CD4-positive, alpha-beta T cell treated with Interleukin-4 for 4 hours (primary cell): ENCODE data around the gene PTPRD.
"Not testable (repeated sequence)": the region's sequence is repeated elsewhere in the genome, so short reads cannot be mapped to it uniquely, and the experiment has no call there.

Source experiments
- DNase-seq: peaks from one replicate; pipeline ENCODE4 v3.0.0-alpha.2; 2020

Gene PTPRD

GRCh38 chr9:9949978-9950377, 662.8 kb downstream of the PTPRD start:
- DNase-seq, result no peak

DNA sequence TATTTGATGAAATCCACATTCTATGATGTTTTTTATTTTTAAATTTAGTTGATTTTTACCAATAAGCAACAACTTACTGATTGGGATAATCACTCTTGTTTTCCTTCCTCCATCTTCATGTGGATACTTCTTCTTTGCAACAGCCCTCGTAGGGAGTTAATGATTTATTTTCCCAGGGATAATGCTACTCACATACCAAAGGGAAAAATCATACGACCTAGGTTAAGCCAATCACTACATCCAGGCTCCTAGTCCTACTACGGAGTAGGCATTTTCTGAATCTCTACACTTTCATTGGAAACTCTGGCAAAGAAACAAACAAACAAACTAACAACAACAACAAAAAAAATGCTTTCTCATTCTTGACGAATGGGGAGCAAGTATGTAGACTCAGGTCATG, 663.4 kb downstream of the PTPRD start:
- DNase-seq, result no peak

GRCh38 chr9:9945966-9946365, 666.8 kb downstream of the PTPRD start:
- DNase-seq, result no peak

DNA sequence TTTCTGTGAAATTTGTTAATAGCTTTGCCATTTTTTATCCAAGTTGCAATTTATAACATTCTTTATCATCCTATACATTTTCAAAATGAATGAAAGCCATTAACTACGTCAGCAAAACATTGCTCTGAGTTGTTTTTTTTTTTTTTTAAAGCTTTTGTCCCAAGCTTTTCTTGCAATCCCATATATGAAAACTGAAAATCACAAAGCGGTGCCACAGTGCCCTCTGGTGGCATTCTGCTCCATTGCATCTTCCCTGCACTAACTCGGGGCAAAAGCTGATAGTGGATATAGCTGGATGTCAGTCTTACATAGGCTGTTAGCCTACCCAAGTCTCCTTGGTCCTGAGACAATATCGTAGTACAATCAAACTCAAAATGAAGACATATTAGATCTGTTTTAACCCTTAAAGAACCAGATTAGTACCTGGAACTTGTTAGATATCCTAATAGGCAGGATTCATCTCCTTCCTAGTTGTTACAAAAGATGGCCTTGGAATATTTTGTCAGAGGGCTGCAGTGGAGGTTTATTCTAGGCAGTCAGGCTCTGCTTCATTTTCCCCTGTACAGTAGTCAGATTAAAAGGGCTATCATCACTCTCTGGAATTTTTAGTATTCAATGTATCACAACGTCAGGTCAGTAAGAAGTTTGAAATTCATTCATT, 669.9 kb downstream of the PTPRD start:
- DNase-seq, result peak; percentile 30

- no peak for DNase-seq
Observed at GRCh38 chr9:9938432-9938831, 674.4 kb downstream of the PTPRD start.

- DNase-seq, result not testable (repeated sequence)
Observed at GRCh38 chr9:9931464-9931863, 681.3 kb downstream of the PTPRD start.

DNA sequence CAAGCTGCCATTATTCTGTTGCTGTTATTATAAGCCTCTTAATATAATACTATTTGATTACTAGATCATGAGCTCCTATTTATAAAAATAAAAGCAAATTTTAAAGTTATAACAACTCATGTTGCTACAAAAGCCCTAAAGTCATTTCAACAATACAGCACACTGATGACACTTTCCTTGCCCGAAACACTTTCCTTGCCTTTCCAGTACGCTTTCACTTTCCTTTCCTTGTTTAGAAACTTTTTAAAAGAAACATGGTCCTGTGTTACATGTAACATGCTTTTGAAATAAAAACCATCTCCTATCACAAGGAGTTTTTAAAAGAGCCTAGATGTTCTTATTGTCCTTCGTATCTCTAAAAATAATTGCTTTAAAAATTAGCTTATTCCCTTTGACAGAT, 688.4 kb downstream of the PTPRD start:
- no peak for DNase-seq

- DNase-seq, result no peak
Observed at GRCh38 chr9:9921805-9922204, 691.0 kb downstream of the PTPRD start.

DNA sequence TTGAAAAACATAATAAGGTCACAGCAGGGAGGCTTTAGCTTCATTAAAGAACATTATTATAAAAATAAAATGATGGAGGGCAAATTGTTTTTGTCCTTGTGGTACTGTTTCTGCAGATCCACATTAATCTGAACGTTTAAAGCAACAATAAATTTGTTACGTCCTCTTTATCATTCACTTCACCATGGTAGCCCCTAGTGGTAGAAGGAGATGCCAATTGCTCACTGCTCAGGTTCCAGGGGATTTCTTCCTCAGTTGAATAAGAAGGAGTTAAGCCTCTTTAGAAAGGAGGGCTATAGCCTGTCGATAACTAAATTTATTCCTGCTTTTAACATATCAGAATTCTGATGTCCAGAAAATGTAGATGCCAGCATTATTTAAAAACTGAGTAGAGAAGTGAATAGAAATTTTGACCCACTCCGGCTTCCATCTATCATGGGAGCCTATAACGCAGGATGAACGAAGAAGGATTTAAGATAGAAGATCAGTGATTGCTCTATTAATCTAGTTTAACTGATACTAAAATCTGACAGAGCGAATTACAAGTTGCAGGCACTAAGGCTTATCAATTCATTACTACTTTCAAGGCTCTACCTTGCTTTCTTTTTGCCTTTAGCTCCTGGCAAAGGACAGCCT, 692.3 kb downstream of the PTPRD start:
- no peak for DNase-seq

DNA sequence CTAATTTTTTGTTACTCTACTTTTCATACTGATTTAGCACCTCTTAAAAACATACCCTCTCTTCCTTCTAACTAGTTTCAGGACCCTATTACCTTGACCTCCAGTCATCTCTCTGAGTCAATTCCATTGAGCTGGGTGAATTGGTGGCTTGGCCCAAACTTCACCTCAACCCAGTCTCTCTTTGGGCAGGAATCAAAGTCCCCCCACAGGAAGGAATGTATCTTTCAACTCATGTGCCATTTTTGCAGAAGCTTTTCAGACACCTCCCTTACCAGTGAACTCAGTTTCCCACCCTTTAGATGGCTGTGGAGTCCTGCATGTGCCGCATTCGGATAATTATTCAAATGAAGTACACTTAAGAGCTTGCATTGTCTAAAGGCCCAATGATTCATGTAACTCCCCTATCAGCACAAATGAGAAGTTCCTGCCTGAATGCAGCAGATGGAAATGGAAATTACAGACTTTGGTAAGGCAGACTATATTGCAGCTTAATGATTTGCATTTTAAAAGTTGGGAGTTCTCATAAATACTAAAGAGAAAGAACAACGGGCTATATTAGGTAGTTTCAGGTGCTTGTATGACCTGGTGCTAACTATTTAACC, 693.5 kb downstream of the PTPRD start:
- no peak for DNase-seq

DNA sequence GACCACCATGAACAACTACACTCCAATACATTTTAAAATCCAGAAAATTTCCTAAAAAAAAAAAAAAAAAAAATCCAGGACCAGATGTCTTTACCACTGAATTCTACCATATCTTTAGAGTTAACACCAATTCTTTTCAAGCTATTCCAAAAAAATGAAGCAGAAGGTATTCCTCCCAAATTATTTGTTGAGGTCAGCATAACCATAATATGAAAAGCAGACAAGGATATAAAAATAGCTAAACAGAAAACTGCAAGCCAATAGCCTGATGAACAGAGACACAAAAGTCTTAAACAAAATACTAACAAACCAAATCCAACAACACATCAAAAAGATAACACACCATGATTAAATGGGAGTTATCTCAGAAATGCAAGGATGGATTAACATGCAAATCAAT, 695.4 kb downstream of the PTPRD start:
- DNase-seq, result no peak

DNA sequence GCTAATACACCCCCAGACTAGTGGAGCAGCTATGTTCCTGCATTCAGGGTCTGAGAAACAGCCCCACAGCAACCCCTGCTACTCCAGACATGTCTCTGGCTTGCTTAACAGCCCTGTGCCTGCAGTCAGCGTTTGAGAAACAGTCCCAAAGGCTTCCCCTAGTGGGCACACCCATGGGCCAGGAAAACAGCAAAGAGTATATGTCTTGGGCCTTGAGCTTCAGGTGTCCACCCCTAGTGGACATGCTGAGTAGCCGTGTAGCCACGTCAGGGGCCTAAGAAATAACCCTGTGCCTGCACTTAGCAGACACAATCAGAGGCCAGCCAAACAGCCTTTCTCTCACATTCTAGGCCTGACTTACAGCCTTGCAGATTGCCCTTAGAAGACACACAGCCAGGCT, 698.6 kb downstream of the PTPRD start:
- DNase-seq, result no peak

GRCh38 chr9:9913276-9913832, 699.4 kb downstream of the PTPRD start:
- no peak for DNase-seq

DNA sequence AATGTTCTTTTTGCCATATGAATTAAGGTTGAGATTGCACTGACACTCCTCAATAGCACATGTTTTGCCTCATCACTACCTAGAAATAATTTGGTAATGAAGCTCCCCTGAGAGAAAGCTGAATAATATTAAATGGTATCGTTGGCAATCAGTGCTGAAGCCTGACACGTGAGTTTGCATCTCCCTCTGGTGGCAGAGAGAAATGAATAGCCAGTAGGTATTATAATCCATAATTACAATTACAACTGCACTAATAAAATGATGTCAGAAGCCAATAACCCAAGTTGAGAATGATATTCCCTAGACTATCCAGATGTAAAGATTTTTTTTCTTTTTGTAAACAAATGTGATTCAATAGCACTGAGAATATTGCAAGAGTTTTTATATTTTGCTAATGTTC, 700.3 kb downstream of the PTPRD start:
- no peak for DNase-seq

DNA sequence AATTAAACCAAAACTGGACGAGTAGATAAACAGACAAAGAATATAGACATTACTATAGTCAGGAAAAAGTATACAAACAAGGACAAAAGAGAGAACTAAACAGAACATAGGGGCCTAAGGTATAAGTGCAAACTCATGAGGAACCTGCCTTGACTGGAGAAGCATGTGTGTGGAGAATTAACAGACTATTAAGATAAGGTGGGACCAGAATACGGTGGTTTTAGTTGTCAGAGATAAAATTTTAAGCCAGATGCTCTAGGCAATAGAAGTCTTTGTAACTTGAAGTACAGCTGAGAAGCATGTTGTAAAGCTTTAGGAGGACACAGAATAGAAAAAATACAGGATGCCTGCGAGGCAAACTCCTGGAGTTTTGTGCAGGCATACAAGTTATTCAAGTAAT, 707.1 kb downstream of the PTPRD start:
- no peak for DNase-seq

GRCh38 chr9:9904041-9904440, 708.8 kb downstream of the PTPRD start:
- no peak for DNase-seq

- DNase-seq, result no peak
Observed at GRCh38 chr9:9901624-9902023, 711.2 kb downstream of the PTPRD start.

GRCh38 chr9:9893837-9894236, 719.0 kb downstream of the PTPRD start:
- DNase-seq, result no peak

GRCh38 chr9:9892217-9892616, 720.6 kb downstream of the PTPRD start:
- DNase-seq, result no peak

DNA sequence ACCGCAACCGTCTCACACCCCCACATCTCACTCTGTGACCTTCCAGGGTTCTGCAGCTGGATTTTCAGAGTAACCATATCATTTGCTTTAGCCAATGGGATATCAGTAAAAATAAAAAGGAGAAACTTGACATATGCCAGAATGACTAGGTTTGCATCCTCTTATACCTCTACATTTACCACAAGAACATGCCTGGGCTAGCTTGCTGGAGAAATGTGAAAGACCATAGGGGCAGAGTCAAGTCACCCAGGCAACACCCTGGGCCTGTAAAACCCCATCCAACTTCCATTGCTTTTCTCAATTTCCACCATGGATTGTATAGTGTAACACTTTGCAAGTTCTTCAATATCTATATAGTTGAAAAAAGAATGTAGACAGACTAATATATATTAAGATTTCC, 731.1 kb downstream of the PTPRD start:
- DNase-seq, result no peak

DNA sequence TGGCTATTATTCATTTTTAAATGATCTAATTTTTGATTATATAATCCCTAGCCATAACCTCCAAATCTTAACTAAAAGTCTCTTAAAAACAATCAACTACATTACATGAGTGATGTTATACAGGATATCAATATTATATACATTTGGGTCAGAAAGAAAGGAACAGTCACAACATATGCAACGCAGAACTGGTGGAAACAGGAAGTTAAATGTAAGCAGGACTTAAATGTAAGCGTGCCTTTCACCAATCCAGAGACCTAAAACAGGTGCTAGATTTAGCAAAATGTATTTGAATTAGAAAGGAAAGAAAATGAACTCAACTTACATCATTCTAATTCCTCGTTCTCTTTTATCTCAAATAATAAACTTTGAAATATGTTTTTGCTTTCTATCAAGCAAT, 738.5 kb downstream of the PTPRD start:
- no peak for DNase-seq

GRCh38 chr9:9862235-9862810, 750.5 kb downstream of the PTPRD start:
- DNase-seq, result no peak

GRCh38 chr9:9855177-9856078, 757.4 kb downstream of the PTPRD start:
- DNase-seq, result no peak
